Measurements from ENCODE around the gene SDK1.
"Not testable (repeated sequence)": the region's sequence is repeated elsewhere in the genome, so short reads cannot be mapped to it uniquely, and the experiment has no call there.

The SDK1 gene

DNA sequence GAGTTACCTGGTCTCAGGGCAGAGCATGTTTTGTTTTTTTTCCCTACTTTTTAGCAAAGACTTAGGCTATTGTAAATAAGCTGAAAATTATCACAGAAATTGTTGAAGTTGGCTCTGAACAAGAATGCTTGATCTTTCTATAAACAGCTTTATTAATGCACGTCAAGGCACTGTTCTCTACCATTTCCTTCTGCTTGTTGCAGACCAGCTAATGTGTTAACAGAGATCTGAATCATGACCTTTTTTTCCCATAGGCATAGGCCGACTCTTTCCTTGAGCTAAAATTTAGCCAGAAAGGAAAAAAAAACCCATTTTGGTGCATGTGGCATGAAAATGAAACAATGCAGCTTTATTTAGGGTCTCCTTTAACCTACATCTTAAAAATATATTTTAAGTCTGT is 248.5 kb downstream of the SDK1 start:
- TF ChIP-seq GATA1 (IDR thresholded peaks at IDR 0.05; ENCODE audit: low read depth, low read length) (no peak), POLR2A (IDR thresholded peaks at IDR 0.05; ENCODE audit: low read length) (no peak)
- no peak for DNase-seq

DNA sequence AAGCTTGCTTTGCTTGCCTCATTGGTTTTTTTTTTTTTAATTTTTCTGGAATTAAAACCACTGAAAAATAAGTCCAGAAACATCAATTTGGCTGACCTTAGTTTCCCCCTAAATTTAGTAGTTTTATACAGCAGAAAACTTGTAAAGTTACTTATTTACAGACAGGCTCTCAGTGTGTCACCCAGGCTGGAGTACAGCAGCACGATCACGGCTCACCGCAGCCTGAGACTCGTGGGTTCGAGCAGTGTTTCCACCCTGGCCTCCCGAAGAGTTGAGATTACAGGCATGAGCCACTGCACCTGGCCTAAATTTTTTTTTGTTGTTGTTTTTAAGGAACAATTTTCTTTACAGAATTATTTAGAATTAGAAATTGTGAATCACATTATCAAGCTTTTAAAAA is 250.5 kb downstream of the SDK1 start:
- TF ChIP-seq GATA1 (IDR thresholded peaks at IDR 0.05; ENCODE audit: low read depth, low read length) = no peak
- TF ChIP-seq POLR2A (IDR thresholded peaks at IDR 0.05; ENCODE audit: low read length) = no peak
- DNase-seq = no peak

DNA sequence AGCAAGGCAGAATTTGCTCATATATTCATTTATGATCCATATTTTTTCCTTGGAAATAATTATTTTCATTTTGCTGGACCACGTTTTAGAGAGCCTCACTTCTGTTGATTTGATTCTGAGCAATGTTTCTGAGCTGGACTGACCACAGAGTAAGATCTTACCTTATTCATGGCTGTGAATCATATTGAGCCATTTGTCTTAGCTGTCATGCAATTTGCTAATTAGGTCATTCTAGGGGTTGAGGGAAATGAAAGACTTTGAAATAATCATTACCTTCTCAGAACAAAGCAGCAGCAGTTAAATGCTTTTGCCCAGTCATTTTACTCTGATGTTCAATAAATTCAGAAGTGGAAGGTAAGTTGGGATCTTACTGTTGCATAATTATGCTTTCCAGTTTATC is 251.4 kb downstream of the SDK1 start:
- DNase-seq = no peak
- TF ChIP-seq GATA1 (IDR thresholded peaks at IDR 0.05; ENCODE audit: low read depth, low read length) (no peak), POLR2A (IDR thresholded peaks at IDR 0.05; ENCODE audit: low read length) (no peak)

DNA sequence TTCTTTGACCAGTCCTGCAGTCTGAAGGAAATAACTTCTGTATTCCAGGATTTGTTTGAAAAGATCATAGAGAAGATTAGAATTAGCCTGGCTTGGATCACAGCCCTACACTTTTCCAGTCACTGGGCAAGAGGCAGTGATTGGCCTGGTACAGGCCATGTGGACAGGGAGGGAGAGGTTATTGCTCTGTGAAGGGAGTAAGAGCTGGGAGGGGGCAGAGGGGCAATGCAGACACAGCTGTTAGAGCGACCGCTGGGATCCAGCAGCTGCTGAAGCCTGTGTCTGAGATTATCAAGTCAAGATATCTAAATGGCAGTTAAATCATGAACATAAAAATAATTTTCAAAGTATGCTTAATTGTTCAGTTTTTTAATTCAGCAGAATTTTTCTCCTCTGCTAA is 257.3 kb downstream of the SDK1 start:
- DNase-seq = no peak
- TF ChIP-seq GATA1 (IDR thresholded peaks at IDR 0.05; ENCODE audit: low read depth, low read length) = no peak
- TF ChIP-seq POLR2A (IDR thresholded peaks at IDR 0.05; ENCODE audit: low read length) = no peak

DNA sequence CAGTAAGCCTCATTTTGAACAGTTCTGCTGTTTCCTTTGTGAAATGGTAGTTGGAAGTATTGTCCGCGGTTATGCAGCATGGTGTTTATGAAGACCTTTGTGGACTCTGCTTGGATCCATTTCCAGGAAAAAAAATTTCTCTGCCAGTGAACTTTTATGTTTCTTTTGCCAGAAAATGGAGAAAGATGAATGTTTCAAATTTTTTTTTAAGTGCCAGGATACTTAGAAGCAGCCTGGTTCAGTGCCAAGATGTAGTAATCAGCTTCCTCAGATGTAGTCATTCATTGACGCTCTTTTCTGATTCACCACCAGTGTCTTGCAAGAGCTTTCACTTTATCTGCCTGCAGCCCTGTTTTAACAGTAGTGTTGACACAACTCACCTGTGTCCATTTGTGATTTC is 258.2 kb downstream of the SDK1 start:
- no peak for DNase-seq
- TF ChIP-seq GATA1 (IDR thresholded peaks at IDR 0.05; ENCODE audit: low read depth, low read length) = no peak
- TF ChIP-seq POLR2A (IDR thresholded peaks at IDR 0.05; ENCODE audit: low read length) = no peak

DNA sequence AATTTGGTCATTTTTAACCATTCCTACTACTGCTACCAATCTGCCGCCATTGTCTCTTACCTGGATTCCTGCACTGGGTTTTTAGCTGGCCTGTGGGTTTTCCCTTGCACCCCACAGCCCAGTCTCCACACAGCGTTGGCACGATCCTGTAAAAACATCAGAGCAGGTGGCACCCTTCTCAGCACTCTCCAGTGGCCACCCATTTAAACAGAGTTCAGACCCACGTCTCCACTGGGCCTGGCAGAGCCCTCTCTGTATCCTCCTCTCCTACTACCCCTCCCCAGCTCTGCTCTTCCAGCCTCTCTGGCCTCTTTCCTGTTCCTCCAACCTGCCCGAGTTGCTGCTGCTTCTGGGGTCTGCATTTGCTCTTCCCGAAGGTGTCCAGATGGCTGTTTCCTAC is 259.4 kb downstream of the SDK1 start:
- no peak for TF ChIP-seq POLR2A (IDR thresholded peaks at IDR 0.05; ENCODE audit: low read length)
- no peak for TF ChIP-seq GATA1 (IDR thresholded peaks at IDR 0.05; ENCODE audit: low read depth, low read length)
- DNase-seq = no peak

DNA sequence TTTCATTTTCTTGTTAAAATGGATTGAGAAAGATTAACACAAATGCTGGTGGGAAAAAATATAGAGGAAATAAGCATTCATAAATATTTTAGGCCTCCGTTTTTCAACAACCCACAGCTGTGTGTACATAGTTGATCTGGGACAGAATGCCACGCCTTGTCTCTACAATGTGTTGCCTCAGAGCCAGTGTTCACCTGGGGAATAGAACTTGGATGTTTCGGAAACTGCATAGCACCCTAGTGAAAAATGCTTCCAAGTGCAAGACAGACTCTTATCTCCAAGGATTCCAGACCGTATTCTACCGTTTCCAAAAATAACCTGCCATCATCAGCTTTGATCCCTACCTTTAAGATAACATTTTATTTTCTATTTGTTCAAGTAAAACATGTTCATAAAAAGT is 260.9 kb downstream of the SDK1 start:
- TF ChIP-seq GATA1 (IDR thresholded peaks at IDR 0.05; ENCODE audit: low read depth, low read length) = no peak

DNA sequence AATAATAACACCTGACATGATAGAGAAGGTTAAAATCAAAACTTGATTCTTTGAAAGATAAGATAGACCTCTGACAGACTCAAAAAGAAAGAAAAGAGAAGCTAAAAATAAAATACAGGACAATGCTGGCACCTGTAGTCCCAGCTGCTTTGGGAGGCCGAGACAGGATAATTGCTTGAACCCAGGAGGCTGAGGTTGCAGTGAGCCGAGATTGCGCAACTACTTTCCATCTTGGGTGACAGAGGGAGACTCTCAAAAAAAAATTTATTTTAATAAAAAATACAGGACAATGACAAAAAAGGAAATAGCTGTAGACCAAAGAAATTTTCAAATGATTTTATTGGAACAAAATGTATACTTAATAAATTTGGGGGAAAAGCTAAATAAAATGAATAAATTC is 263.2 kb downstream of the SDK1 start:
- DNase-seq = no peak

More for the DNA sequence above, 260.9 kb downstream of the SDK1 start:
- DNase-seq = no peak

DNA sequence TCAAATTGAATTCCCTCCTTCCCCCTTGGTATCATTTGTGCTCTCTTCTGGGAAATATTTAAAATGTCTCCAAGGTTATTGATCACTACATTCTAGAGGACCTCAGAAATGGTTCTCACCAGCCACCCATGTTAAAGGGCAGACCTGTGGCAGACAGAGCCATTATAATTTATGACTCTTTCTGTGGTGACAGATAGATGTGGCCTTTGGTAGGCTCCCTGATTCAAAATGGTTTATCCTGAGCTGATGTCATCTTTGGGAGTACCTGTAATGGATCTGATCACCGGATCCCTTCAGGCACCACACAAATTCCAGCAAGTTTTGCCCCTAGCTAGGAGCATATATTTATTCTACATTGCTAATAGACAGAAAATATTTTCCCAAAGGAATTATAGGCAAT is 267.5 kb downstream of the SDK1 start:
- TF ChIP-seq GATA1 (IDR thresholded peaks at IDR 0.05; ENCODE audit: low read depth, low read length) (no peak), POLR2A (IDR thresholded peaks at IDR 0.05; ENCODE audit: low read length) (no peak)

More for the DNA sequence above, 263.2 kb downstream of the SDK1 start:
- TF ChIP-seq POLR2A (IDR thresholded peaks at IDR 0.05; ENCODE audit: low read length) (no peak), GATA1 (IDR thresholded peaks at IDR 0.05; ENCODE audit: low read depth, low read length) (no peak)

DNA sequence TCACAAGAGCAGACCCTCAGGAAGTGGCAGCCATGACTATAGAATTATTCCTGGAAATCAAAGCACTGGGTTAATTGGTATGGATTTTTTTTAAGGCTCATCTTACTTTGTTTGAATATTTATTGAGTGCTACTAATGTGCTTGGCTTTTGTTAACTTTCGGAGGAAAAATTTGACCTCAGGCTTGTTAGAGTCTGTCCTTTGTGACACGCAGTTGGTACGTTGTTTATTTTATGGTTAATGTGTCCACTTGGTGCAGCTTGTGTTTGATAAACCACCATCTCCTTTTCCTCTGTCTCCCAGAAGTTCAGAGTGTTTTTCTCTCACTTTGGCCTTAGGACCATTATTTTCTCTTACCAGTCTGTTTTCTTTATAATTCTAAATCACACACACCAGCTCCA is 268.6 kb downstream of the SDK1 start:
- DNase-seq = no peak
- no peak for TF ChIP-seq POLR2A (IDR thresholded peaks at IDR 0.05; ENCODE audit: low read length)
- TF ChIP-seq GATA1 (IDR thresholded peaks at IDR 0.05; ENCODE audit: low read depth, low read length) = no peak

More for the DNA sequence above, 267.5 kb downstream of the SDK1 start:
- no peak for DNase-seq

DNA sequence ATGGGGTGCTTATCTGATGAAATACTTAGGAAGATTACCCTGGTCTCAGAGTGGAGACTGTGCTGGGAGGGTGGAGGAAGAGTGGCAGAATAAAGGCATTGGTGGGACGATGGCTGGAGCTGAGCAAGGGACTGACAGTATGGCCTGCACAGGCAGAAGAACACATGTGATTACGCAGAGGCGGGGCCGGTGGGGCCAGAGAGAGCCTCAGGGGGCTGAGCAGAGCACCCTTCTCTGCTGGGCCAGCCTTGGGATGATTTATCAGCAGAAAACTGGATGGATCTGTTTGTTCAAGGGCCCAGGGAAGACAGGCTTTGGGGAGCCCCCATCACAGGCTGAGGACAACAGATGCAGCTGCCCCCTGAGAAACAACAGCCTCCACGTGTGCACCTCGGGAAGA is 272.1 kb downstream of the SDK1 start:
- DNase-seq = no peak
- TF ChIP-seq GATA1 (IDR thresholded peaks at IDR 0.05; ENCODE audit: low read depth, low read length) = no peak
- TF ChIP-seq POLR2A (IDR thresholded peaks at IDR 0.05; ENCODE audit: low read length) = no peak

DNA sequence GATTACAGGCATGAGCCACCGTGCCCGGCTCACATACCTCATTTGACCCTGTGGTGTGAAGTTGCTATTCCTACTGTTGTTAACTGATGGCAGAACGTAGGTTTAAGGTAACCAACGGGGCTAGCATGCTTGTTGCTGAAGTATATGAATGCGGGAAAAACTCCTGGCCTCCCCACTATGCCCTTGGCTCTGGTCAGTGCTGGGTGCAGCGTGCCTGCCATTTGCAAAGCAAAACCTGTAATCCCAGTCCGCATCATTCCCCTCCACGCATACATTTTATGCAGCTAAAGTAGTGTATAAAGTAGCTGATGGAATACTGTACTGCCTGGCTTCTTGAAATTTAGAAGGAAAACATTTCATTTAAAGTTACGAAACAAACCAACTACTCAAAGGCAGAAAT is 273.3 kb downstream of the SDK1 start:
- DNase-seq = no peak
- TF ChIP-seq GATA1 (IDR thresholded peaks at IDR 0.05; ENCODE audit: low read depth, low read length) (no peak), POLR2A (IDR thresholded peaks at IDR 0.05; ENCODE audit: low read length) (no peak)

DNA sequence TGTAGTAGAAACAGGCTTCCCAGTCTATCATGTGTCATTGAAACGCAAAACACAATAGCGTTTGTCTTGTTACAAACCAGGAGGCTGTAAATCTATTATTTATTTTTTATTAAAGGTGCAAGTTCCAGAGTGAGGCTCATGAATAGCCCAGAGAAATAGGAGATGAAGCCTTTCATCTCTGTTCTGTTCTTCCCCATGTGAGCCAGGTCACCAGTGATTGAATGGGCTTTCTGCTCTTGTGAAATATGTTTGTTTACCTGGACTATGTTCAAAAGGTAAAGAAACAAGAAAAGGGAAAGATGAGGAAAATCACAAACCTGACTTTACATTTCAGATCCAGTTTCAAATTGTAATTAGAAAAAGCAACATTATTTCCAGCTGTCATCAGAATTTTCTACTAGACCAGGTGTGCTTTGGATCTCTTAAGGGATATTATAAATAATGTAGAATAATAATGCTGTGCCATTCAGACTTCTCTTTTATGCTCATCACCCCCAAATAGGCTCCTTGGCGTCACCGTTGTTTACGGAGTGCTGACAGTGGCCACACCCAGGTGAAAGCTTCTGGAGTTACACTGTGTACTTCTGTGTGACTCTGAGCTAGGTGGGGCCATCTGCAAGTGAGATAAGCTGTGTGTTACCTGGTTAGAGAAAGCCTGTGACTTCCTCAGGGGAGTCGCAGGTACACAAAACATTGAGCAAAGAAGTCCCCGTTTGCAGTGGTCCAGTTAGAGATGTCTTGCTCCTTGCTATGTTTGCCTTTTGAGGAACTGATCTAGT is 274.9 kb downstream of the SDK1 start:
- TF ChIP-seq POLR2A (IDR thresholded peaks at IDR 0.05; ENCODE audit: low read length) (no peak), GATA1 (IDR thresholded peaks at IDR 0.05; ENCODE audit: low read depth, low read length) (no peak)
- DNase-seq = no peak

DNA sequence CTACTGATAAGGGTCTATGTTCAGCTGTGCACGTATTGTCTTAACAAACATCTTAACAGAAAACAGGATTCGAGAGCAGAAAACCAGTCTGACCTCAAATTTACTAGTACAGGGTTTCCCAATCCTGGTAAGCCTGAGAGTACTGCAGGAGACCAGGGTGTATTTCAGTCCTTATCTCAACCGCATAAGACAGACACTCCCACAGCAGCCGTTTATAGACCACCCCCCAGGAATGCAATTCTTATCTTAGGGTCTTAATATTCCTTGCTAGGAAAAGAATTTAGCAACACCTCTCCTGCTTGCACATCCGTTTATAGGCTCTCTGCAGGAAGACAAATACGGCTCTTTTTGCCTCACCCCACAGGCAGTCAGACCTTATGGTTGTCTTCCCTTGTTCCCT is 277.3 kb downstream of the SDK1 start:
- TF ChIP-seq POLR2A (IDR thresholded peaks at IDR 0.05; ENCODE audit: low read length) = no peak
- no peak for DNase-seq

DNA sequence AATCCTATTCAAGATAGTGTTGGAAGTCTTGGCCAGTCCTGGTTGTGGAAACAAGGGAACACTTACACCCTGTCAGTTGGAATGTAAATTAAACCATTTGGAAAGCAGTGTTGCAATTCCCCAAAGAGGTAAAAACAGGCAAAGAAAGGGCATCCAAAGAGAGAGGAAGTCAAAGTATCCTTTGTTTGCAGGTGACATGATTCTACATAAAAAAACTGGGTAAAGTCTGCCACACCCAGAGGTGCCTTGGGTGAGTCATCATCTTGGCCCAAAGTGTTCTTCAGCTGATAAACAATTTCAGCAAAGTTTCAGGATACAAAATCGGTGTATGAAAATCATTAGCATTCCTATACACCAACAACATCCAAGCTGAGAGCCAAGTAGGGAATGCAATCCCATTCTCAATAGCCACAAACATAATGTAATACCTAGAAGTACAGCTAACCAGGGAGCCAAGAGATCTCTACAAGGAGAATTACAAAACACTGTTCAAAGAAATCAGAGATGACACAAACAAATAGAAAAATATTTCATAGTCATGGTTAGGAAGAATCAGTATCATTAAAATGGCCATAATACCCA is 278.7 kb downstream of the SDK1 start:
- TF ChIP-seq POLR2A (IDR thresholded peaks at IDR 0.05; ENCODE audit: low read length) (no peak), GATA1 (IDR thresholded peaks at IDR 0.05; ENCODE audit: low read depth, low read length) (no peak)

DNA sequence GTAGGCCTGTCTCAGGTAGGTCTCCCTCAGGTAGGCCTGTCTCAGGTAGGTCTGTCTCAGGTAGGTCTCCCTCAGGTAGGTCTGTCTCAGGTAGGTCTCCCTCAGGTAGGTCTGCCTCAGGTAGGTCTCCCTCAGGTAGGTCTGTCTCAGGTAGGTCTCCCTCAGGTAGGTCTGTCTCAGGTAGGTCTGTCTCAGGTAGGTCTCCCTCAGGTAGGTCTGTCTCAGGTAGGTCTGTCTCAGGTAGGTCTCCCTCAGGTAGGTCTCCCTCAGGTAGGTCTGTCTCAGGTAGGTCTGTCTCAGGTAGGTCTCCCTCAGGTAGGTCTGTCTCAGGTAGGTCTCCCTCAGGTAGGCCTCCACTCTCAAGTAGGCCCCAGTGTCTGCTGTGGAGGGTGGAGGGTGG is 281.1 kb downstream of the SDK1 start:
- not testable (repeated sequence) for DNase-seq

More for the DNA sequence above, 278.7 kb downstream of the SDK1 start:
- DNase-seq = no peak
